ENCODE data around the gene CFAP74.

CFAP74 gene

DNA sequence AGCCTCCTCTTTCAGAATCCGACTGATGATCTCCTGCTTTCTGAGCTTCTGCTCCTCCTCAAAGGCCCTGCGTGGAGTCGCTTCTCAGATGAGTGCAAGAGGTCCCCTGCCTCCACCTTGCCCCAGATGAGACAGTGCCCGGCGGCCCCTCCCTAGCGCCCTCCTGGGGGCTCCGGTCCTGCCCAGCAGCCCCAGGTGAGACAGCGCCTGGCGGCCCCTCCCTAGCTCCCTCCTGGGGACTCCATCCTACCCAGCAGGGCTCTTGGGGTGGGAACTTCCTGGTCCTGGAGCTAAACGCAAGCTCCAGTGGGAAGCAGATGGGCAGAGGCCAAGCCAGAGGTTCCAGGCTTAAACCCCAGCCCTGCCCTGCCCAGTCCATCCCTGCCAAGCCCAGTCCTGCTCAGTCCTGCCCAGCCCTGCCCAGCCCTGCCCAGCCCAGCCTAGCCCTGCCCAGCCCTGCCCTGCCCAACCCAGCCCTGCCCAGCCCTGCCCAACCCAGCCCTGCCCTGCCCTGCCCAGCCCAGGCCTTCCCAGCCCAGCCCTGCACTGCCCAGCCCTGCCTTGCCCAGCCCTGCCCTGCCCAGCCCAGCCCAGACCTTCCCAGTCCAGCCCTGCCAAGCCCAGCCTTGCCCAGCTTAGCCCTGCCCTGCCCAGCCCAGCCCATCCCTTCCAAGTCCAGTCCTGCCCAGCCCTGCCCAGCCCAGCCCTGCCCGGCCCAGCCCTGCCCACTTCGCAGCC is 34.6 kb downstream of the CFAP74 start:
- TF ChIP-seq, protein P1, sequence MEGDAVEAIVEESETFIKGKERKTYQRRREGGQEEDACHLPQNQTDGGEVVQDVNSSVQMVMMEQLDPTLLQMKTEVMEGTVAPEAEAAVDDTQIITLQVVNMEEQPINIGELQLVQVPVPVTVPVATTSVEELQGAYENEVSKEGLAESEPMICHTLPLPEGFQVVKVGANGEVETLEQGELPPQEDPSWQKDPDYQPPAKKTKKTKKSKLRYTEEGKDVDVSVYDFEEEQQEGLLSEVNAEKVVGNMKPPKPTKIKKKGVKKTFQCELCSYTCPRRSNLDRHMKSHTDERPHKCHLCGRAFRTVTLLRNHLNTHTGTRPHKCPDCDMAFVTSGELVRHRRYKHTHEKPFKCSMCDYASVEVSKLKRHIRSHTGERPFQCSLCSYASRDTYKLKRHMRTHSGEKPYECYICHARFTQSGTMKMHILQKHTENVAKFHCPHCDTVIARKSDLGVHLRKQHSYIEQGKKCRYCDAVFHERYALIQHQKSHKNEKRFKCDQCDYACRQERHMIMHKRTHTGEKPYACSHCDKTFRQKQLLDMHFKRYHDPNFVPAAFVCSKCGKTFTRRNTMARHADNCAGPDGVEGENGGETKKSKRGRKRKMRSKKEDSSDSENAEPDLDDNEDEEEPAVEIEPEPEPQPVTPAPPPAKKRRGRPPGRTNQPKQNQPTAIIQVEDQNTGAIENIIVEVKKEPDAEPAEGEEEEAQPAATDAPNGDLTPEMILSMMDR (IDR thresholded peaks at IDR 0.05), result no peak
- DNase-seq (ENCODE audit: low spot score), result no peak

GRCh38 chr1:1967879-1968278 is 35.7 kb downstream of the CFAP74 start:
- Histone ChIP-seq H3K4me3 (no peak overlapping the region), H3K27ac (no peak overlapping the region)
- TF ChIP-seq, protein P1 (IDR thresholded peaks at IDR 0.05), result no peak
- DNase-seq (ENCODE audit: low spot score), result no peak

More for the DNA sequence above, 34.6 kb downstream of the CFAP74 start:
- no peak overlapping the region for H3K4me3 ChIP-seq
- H3K27ac ChIP-seq, result no peak overlapping the region

- TF ChIP-seq, protein P1 (IDR thresholded peaks at IDR 0.05), result no peak
- no peak for DNase-seq (ENCODE audit: low spot score)
- Histone ChIP-seq H3K27ac (no peak overlapping the region), H3K4me3 (no peak overlapping the region)
Observed at GRCh38 chr1:1967151-1967550, 36.4 kb downstream of the CFAP74 start.

DNA sequence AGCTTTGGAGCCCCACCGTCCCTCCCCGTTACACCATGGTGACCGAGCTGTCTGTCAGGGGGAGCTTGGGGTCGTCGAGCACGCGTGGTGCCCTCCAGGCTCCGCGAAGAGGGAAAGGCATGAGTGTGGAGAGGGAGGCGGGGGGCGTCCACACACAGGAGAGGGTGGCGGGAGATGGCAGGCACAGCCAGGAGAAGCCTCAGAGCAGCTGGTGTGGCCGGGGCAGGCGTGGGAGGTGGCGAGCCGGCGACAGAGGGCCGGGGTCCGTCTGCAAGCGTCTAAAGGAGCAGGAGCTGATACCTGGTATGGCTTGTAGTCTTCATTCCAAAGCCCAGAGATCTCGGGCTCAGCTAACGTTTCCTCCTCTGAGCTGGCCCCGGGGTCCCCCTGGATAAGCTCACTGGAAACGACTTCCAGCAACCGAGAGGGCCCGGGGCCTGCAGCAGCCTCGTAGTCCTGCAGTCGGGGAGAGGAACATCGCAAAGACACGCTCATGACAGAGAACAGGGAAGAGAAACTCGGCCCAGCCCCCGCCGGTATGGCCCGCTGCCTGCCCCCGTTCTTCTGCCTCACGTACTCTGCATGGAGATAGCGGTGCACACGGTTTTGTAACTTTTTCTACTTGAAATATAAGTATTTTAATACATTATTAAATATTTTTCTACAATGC is 37.4 kb downstream of the CFAP74 start:
- TF ChIP-seq, protein P1 (IDR thresholded peaks at IDR 0.05), result no peak
- DNase-seq (ENCODE audit: low spot score), result no peak
- Histone ChIP-seq H3K4me3 (no peak overlapping the region), H3K27ac (no peak overlapping the region)

GRCh38 chr1:1965546-1965945 is 38.0 kb downstream of the CFAP74 start:
- no peak overlapping the region for H3K27ac ChIP-seq
- H3K4me3 ChIP-seq, result no peak overlapping the region
- DNase-seq (ENCODE audit: low spot score), result no peak
- TF ChIP-seq, protein P1 (IDR thresholded peaks at IDR 0.05), result no peak

- Histone ChIP-seq H3K27ac (no peak overlapping the region), H3K4me3 (no peak overlapping the region)
- TF ChIP-seq, protein P1 (IDR thresholded peaks at IDR 0.05), result no peak
- no peak for DNase-seq (ENCODE audit: low spot score)
Observed at GRCh38 chr1:1964811-1965210, 38.8 kb downstream of the CFAP74 start.

DNA sequence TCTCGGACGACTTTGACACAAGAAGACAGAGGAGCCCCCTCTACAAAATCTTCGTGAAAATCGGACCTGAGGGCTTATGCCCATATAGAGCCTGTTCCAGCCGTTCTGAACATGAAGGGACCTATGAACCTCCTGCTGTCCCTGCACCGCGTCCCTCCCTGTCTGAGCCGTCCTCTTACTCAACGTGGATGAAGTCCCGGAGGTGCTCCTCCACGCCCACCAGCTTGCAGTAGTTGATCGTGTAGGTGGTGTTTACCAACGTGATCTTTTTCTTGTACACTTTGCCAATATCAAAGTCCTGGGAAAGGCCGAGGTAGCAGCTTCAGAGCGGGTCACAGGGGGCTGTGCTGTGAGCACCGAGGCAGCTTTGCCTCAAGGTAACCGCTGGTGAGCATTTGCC is 40.0 kb downstream of the CFAP74 start:
- no peak overlapping the region for H3K27ac ChIP-seq
- TF ChIP-seq, protein P1 (IDR thresholded peaks at IDR 0.05), result no peak
- DNase-seq (ENCODE audit: low spot score), result no peak
- H3K4me3 ChIP-seq, result no peak overlapping the region

Measured in coronary artery (tissue), 2 donors.